NCI-H2171 treated with DMSO at 0.1 percent for 48 hours (cell line): ENCODE measurements around the gene NOL4L.
A peak's percentile ranks its signal among the peaks of the same experiment; 100 is the strongest.

Experiments used
- DNase-seq: peaks from one replicate; lab custom pipeline; 2025; lab: John Stamatoyannopoulos, UW

The NOL4L gene

GRCh38 chr20:32539817-32540675, 45.1 kb downstream of the NOL4L start:
- no peak for DNase-seq

- no peak for DNase-seq
These were observed 45.9 kb downstream of the NOL4L start for GRCh38 chr20:32539026-32539816.

- peak; percentile 54 for DNase-seq
These were observed 46.6 kb downstream of the NOL4L start for GRCh38 chr20:32538526-32538939.

- no peak for DNase-seq
These were observed 47.2 kb downstream of the NOL4L start for GRCh38 chr20:32537657-32538525.

- peak; percentile 95 for DNase-seq
These were observed 48.1 kb downstream of the NOL4L start for GRCh38 chr20:32536851-32537656.

GRCh38 chr20:32535953-32536823, 48.9 kb downstream of the NOL4L start:
- peak; percentile 98 for DNase-seq

- DNase-seq = peak; percentile 96
These were observed 49.7 kb downstream of the NOL4L start for GRCh38 chr20:32535316-32535952.

GRCh38 chr20:32534661-32535240, 50.4 kb downstream of the NOL4L start:
- DNase-seq = peak; percentile 81

- no peak for DNase-seq
These were observed 51.4 kb downstream of the NOL4L start for GRCh38 chr20:32533732-32534131.

GRCh38 chr20:32532246-32532645, 52.9 kb downstream of the NOL4L start:
- DNase-seq = no peak

- peak; percentile 63 for DNase-seq
These were observed 56.0 kb downstream of the NOL4L start for GRCh38 chr20:32528905-32529670.

- DNase-seq = peak; percentile 99
These were observed 56.8 kb downstream of the NOL4L start for GRCh38 chr20:32528171-32528891.

- peak; percentile 89 for DNase-seq
These were observed 57.6 kb downstream of the NOL4L start for GRCh38 chr20:32527447-32528055.

GRCh38 chr20:32527052-32527446, 58.1 kb downstream of the NOL4L start:
- DNase-seq = peak; percentile 87

- no peak for DNase-seq
These were observed 58.6 kb downstream of the NOL4L start for GRCh38 chr20:32526541-32526940.

GRCh38 chr20:32526125-32526524, 59.0 kb downstream of the NOL4L start:
- DNase-seq = no peak

- DNase-seq = peak; percentile 63
These were observed 60.2 kb downstream of the NOL4L start for GRCh38 chr20:32524829-32525501.
